IPS-NIHi7 (cell line): ENCODE measurements around the gene MAP2K2.

Experiments
- DNase-seq: peaks from one replicate; pipeline ENCODE4 v3.0.0; 2012; ENCODE audit warnings: mixed read lengths; ENCODE audit errors: extremely low spot score

MAP2K2 gene

GRCh38 chr19:4060621-4061177, 63.2 kb downstream of the MAP2K2 start:
- no peak for DNase-seq

DNA sequence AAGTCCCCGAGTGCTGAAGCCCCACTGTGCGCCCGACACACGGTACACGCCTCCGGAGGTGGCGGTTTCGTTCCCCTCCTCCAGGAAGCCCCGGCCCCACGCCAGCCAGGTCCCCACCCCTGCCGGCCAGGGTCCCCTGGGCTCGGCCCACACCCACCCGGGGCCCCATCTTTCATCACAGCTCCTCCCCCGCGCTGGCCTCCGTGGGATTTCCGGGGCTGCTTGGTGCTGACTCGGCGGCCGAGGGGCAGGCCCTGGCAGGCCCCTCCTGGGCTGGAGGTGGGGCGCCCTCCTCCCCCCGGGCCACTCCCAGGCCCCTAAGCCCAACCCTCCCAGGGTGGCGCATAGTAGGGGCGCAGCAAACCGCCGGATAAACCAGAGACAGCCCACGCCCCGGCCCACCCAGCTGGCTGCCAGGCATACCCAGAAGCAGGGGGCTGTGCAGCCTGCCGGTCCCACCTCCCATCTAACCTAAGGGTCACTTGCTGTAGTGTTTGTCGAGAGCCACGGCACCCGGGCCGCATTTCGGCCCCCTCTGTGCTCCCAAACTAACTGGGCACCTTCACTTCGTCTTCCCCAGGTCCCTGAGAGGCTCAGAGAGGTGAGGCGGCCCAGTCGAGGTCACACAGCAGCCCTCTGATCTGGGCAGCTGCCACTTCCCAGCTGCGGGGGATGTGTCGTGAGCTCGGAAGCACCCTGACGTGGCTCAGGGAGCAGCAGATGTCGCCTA, 63.9 kb downstream of the MAP2K2 start:
- no peak for DNase-seq

DNA sequence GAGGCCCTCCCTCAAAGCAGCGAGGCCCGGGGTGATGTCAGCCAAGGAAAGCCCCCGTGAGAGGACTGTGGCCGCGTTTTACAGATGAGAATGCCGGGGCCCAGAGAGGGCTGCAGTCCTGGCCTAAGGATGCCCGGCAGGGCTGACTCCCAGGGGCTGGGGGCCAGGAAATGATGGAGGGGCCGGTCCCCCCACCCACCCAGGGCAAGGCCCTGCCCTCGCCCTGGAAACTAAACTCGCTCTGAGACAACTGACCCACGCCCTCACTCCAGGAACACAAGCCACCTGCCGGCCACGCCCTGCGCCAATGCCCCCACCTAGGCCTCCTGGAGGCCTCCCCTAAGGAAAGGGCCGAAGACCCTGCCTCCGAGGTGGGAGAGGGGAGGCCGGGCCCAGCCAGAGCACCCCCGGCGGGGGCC, 64.5 kb downstream of the MAP2K2 start:
- DNase-seq, result no peak

GRCh38 chr19:4058693-4059452, 65.0 kb downstream of the MAP2K2 start:
- DNase-seq, result no peak

GRCh38 chr19:4057931-4058692, 65.8 kb downstream of the MAP2K2 start:
- DNase-seq, result peak; percentile 72

- no peak for DNase-seq
Measured at GRCh38 chr19:4055209-4055552, 68.7 kb downstream of the MAP2K2 start.

GRCh38 chr19:4054441-4055208, 69.3 kb downstream of the MAP2K2 start:
- no peak for DNase-seq

DNA sequence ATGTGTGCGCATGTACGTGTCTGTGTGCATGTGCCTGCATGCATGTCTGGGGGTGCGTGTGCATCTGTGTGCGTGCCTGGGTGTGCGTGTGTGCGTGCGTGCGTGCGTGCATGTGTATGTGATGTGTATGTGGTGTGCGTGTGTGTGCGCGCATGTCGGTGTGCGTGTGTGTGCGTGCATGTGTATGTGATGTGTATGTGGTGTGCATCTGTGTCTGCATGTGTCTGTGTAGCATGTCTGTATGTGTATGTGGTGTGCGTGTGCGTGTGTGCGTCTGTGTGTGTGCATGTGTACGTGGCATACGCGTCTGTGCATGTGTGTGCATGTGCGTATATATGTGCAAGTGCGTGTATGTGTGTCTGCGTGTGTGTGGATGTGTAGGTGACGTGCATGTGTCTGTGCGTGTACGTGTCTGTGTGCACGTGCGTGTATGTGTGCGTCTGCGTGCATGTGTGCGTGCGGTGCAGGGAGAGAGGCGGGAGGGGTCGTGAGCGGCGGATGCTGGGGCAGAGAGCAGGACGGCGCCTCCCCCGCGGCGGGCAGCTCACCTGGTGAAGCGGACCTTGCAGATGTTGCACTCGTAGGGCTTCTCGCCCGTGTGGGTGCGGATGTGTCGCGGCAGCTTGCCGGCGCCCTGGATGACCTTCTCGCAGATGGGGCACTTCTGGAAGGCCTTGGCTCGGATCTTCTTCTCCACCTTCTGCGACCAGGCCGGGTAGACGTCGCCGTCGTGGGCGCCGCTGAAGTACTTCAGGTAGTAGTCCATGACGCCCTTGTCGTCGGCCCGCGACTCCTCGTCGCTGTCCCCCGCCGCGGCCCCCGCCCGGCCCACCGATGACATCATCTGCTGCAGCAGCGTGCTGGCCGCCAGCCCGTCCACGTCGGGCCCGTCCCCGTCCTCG, 70.2 kb downstream of the MAP2K2 start:
- DNase-seq, result no peak

DNA sequence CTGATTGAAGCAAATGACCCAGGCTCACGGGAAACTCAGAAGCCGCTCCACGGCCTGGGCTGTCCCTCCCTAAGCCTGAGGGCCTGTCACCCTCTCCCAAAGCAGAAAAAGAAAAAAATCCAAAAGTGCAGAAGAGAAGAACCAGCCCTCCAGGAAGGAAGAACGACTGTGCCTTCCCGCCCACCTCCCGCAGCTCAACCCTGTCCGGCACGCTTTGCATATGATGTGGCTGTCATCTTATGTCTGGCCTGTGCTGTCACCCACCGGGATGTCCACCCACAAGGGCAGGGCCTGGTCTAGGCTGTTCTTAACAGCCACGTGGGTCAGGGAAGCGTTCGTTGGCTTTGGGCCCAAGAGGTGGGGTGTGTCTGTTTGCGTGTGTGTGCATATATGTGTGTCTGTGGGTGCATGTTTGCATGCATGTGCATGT, 70.9 kb downstream of the MAP2K2 start:
- DNase-seq, result no peak

GRCh38 chr19:4052114-4052992, 71.6 kb downstream of the MAP2K2 start:
- no peak for DNase-seq

GRCh38 chr19:4051175-4052101, 72.5 kb downstream of the MAP2K2 start:
- no peak for DNase-seq

- no peak for DNase-seq
Measured at GRCh38 chr19:4049432-4049831, 74.5 kb downstream of the MAP2K2 start.

DNA sequence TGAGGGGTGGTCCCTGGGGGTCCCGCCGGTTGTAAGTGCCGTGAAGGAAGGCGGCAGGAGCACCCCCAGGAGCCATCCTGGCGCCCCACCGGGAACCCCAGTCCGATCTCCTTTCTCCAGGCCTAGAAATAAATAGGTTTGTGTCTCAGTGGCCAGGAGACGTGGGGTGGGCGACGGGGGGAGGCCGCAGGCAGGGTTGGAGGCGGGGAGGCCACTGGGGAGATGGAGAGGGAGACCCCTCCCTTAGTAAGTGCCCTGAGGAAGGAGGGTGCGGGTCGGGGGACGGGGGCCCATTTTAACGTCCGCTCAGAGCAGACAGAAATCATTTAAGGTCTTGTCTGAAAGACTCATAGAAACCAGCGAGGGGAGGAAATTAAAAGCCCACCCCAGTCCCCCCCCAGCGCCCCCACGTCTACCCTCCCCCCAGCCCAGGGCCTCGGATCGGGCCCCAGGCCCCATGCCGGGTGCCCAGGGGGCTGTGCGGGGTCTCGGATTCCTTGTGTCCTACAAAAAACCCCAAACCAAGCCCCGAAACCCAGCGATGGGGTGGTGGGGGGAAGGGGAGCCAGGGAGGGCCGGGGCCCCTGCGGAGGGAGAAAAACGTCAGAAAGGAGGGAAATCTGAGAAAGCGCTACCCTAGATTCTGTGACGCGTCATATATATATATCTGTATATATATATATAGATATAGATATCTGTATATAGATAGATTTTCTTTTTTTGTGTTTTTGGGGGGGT, 76.8 kb downstream of the MAP2K2 start:
- DNase-seq, result no peak

GRCh38 chr19:4046362-4046691, 77.6 kb downstream of the MAP2K2 start:
- DNase-seq, result no peak

GRCh38 chr19:4045597-4046361, 78.1 kb downstream of the MAP2K2 start:
- DNase-seq, result no peak

DNA sequence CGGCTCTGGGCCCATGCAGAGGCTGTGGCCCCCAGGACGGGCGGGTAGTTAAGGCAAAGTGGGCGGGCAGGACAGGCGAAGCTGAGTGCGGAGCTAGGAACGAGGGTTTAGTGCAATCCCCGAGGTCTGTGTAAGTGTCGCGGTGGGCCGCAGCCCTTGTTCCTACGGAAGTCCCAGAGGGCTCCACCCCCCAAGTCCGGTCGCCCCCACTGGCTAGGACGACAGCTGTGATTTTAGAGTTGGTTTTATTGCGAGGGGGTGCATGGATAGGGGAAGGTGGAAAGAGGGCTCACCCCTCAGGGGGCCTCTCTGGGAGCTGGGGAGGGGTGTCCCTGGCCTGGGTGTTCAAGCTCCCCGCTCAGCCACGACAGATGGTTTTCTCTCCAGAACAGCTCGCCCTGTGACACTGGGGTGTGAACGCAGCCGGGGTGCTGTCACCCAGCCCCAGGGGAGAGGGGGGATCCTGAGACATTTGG, 78.9 kb downstream of the MAP2K2 start:
- no peak for DNase-seq
